Measurements from ENCODE around the gene PSMF1. TPM values are rescaled to one million over a fixed set of nuclear protein-coding genes. Genes with fewer than 3 reads are reported as not detected.

PSMF1 gene
- total RNA-seq, 1 donor from 2014 or later, result 142 TPM

DNA sequence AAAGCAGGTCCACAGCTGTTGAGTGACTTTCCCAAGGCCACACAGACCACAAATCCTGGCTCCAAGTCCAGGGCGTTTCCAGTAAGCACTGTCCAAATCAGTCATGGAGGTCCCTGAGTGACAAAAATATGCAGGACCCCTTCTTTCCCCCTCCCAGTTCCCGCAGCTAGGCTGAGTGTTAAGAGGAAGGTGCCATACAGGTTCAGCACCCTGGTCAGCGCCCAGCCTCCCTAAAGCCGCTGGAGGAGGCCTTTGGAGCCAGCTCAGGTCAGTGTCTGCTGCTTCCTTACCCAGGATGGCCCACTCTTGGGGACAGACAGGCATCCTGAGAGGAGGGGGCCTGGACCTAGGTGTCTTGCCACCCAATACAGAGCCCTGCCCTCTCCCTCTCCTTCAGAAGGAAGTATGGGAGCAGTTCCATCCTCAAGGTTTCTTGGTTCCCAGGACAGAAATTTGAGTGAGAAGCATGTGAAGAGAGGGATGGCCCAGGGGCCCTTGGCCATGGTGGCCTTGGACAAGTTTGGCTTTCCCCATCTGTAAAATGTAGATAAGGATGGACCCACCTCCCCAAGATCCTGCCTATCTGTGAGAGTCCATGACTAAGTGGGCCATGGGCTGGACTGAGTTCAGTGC lies 53.2 kb downstream of the PSMF1 start:
- no peak for TF ChIP-seq CTCF (conservative IDR thresholded peaks at IDR 0.05)

DNA sequence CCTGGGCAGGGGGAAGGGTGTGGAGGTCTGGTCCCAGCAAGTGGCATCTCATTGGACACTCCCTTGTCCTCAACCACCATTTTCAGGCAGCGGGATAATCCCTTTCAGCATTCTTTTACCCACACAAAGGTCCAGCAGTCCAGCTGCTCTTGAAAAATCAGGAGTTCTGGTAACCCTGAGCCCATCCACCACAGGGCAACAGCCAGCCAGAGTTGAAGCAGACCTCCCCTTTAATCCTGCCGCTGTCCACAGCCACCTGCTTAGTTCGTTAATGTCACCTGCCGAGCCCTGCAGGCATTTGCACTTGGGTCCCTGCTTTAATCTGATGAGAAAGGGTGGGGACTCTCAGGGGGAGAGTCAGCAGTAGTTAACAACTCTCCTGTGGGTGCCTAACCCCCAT lies 55.3 kb downstream of the PSMF1 start:
- no peaks in the 10 kb centered on the region for H3K9me3 Mint-ChIP-seq
- no peak for DNase-seq (ENCODE audit: extremely low spot score, unreplicated experiment)
- TF ChIP-seq CTCF (conservative IDR thresholded peaks at IDR 0.05), result no peak
- H3K27ac Mint-ChIP-seq, result no peak overlapping the region
- no peaks in the 10 kb centered on the region for H3K4me1 Mint-ChIP-seq (ENCODE audit: unreplicated experiment)
- peaks cover 20% of the 10 kb centered on the region for H3K36me3 Mint-ChIP-seq
- no peak overlapping the region for H3K4me3 Mint-ChIP-seq
- no peaks in the 10 kb centered on the region for H3K27me3 Mint-ChIP-seq

More for the DNA sequence above, 53.2 kb downstream of the PSMF1 start:
- no peak overlapping the region for H3K27ac Mint-ChIP-seq
- H3K4me1 Mint-ChIP-seq (ENCODE audit: unreplicated experiment), result no peaks in the 10 kb centered on the region
- no peak overlapping the region for H3K4me3 Mint-ChIP-seq
- DNase-seq (ENCODE audit: extremely low spot score, unreplicated experiment), result no peak
- H3K9me3 Mint-ChIP-seq, result no peaks in the 10 kb centered on the region
- peaks cover 31% of the 10 kb centered on the region for H3K36me3 Mint-ChIP-seq
- no peaks in the 10 kb centered on the region for H3K27me3 Mint-ChIP-seq

DNA sequence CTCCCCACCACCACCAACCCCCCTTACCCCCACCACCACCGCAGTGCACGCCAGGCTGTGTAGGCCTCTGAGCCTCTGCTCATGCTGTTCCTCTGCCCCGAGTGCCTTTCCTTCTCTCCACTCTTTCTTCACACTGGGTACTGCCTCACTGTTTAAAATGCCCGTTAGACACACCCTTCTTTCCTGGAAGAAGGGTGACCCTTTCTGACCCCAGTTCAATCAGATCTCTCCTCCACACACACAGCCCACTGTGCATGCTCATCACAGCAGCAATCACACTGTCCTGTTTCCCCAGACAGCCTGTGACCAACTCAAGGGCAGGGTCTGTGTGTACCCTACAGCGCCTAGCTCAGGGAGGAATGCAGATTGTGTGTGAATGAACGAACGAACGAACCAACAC lies 56.4 kb downstream of the PSMF1 start:
- Mint-ChIP-seq H3K36me3 (peaks cover 18% of the 10 kb centered on the region), H3K4me1 (ENCODE audit: unreplicated experiment) (no peaks in the 10 kb centered on the region)

DNA sequence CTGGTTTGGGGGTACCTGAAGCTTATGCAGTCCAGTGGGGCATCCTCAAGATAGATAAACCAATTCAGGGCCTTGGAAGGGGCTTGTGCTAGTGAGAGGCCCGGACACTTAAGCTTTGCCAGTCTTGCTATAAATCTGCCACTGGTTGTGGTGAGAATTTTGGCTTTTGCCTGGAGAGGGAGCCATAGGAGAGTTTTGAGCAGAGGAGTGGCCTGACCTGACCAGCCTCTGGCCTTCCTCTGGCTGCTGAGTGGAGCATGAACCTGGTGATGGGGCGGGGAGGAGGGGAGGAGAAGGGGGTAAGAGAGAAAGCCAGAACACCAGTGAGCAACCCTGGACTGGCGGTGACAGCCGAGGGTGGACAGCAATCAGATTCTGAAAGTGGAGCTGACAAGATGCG lies 59.3 kb downstream of the PSMF1 start:
- no peak for TF ChIP-seq CTCF (conservative IDR thresholded peaks at IDR 0.05)
- Mint-ChIP-seq H3K27me3 (peaks cover 9% of the 10 kb centered on the region), H3K27ac (no peak overlapping the region), H3K9me3 (no peaks in the 10 kb centered on the region), H3K36me3 (peaks cover 7% of the 10 kb centered on the region), H3K4me1 (ENCODE audit: unreplicated experiment) (no peaks in the 10 kb centered on the region), H3K4me3 (no peak overlapping the region)
- no peak for DNase-seq (ENCODE audit: extremely low spot score, unreplicated experiment)

More for the DNA sequence above, 56.4 kb downstream of the PSMF1 start:
- Mint-ChIP-seq H3K27ac (no peak overlapping the region), H3K27me3 (no peaks in the 10 kb centered on the region), H3K9me3 (no peaks in the 10 kb centered on the region), H3K4me3 (no peak overlapping the region)
- TF ChIP-seq CTCF (conservative IDR thresholded peaks at IDR 0.05), result no peak
- DNase-seq (ENCODE audit: extremely low spot score, unreplicated experiment), result no peak

DNA sequence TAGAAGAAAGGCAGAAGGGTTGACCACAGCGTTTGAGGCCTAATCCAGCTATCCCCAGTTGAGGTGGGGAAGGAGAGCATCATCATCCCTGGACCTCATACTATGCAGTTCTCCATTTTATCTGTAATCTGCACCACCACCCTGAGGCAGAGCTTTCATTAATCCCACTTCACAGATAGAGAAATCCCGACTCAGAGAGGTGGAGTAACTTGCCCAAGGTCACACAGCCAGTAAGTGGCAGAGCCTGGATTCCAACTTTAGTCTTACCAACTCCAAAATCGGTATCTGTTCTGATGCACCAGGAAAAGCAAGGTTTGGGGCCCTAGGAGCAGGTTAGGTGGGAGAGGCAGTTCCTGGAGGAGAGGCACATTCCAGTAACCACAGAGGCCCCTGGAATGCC lies 59.7 kb downstream of the PSMF1 start:
- Mint-ChIP-seq H3K27me3 (peaks cover 13% of the 10 kb centered on the region), H3K36me3 (peaks cover 7% of the 10 kb centered on the region), H3K4me3 (no peak overlapping the region), H3K4me1 (ENCODE audit: unreplicated experiment) (no peaks in the 10 kb centered on the region), H3K27ac (no peak overlapping the region), H3K9me3 (no peaks in the 10 kb centered on the region)
- no peak for DNase-seq (ENCODE audit: extremely low spot score, unreplicated experiment)
- TF ChIP-seq CTCF (conservative IDR thresholded peaks at IDR 0.05), result no peak

DNA sequence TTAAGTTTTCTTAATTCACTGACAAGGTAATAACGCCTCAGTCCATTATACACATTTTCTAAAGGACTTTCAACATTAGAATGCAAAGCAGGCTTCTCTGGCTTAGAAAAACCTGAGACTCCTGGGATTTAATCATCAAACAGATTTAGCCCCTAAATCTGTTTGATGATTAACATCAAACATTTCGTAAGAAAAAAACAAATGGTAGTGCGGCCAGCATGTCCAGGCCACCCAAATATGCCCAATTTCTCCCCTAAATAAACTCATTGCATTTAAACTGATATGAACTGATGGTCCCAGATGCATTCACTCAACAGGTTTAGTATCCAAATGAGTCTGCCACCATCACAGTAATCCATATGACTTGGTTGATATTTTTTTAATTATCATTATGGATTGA lies 60.2 kb downstream of the PSMF1 start:
- TF ChIP-seq CTCF (conservative IDR thresholded peaks at IDR 0.05), result no peak
- Mint-ChIP-seq H3K36me3 (peaks cover 7% of the 10 kb centered on the region), H3K4me1 (ENCODE audit: unreplicated experiment) (no peaks in the 10 kb centered on the region), H3K27ac (no peak overlapping the region), H3K9me3 (no peaks in the 10 kb centered on the region), H3K27me3 (peaks cover 18% of the 10 kb centered on the region), H3K4me3 (no peak overlapping the region)
- DNase-seq (ENCODE audit: extremely low spot score, unreplicated experiment), result no peak
